Stomach (tissue), 9 donors: ENCODE measurements around the gene MXD4. TPM values are rescaled to one million over a fixed set of nuclear protein-coding genes. Genes with fewer than 3 reads are reported as not detected.
A peak's percentile ranks its signal among the peaks of the same experiment; 100 is the strongest.

Source experiments
- DNase-seq, 2 donors: peaks; one replicate each; pipeline versions ENCODE4 v3.0.0 to v3.0.0-alpha.2; 2013 to 2019
- H3K27ac ChIP-seq, 5 donors: fragments of 200-600 bp in 4 of 5; sonication (generic) in 4 of 5; one replicate each; pipeline ENCODE4 v1.5.1; 2013 to 2019; ENCODE audit warnings: mild to moderate bottlenecking in 1 of 5, moderate library complexity in 1 of 5
- H3K27me3 ChIP-seq, 3 donors: fragments of 200-600 bp; sonication (generic); one replicate each; pipeline ENCODE4 v1.5.1; 2017 to 2019; ENCODE audit warnings: mixed run types in 1 of 3
- H3K36me3 ChIP-seq, 4 donors: fragments of 200-600 bp; sonication (generic); 1 replicate in 3 of 4; 2 replicates in 1 of 4; pipeline ENCODE4 v1.5.1; 2016 to 2019
- H3K4me1 ChIP-seq, 4 donors: fragments of 200-600 bp; sonication (generic); one replicate each; pipeline ENCODE4 v1.5.1; 2016 to 2019
- H3K4me3 ChIP-seq, 4 donors: fragments of 200-600 bp; sonication (generic) in 3 of 4; one replicate each; pipeline ENCODE4 v1.5.1; 2016 to 2019; ENCODE audit warnings: mild to moderate bottlenecking in 1 of 4
- H3K9me3 ChIP-seq, 4 donors: fragments of 200-600 bp; sonication (generic); one replicate each; pipeline ENCODE4 v1.5.1; 2016 to 2019
- CTCF ChIP-seq, 7 experiments: fragments of 450-650 bp in 4 of 7; fragments of 200-600 bp in 3 of 7; sonication (generic) in 3 of 7; IDR thresholded peaks; one replicate each; pipeline ENCODE4 v1.5.1; 2016 to 2019; ENCODE audit warnings: antibody characterized with exemption in 7 of 7, control low read depth in 2 of 7, mild to moderate bottlenecking in 1 of 7
- EP300 ChIP-seq: sonication (generic); formaldehyde crosslinking; IDR thresholded peaks from one replicate; pipeline ENCODE4 v1.6.1; 2017; ENCODE audit warnings: antibody characterized with exemption
- POLR2A ChIP-seq, 4 donors: fragments of 450-650 bp; IDR thresholded peaks; one replicate each; pipeline ENCODE4 v1.6.1; 2016; ENCODE audit warnings: antibody characterized with exemption in 4 of 4, control low read depth in 2 of 4, mild to moderate bottlenecking in 1 of 4, moderate library complexity in 1 of 4
- POLR2AphosphoS5 ChIP-seq, 3 donors: sonication (generic); formaldehyde crosslinking; IDR thresholded peaks; one replicate each; pipeline ENCODE4 v1.6.1; 2016; ENCODE audit warnings: antibody characterized with exemption in 3 of 3
- WGBS, 5 donors: extraction: QIAGEN DNeasy Blood & Tissue Kit in 3 of 5; methylation state at CpG; one replicate each; pipeline versions ENCODE4 v1.1.5 to v1.1.7; 2013 to 2018; 5-methylcytosine and 5-hydroxymethylcytosine counted together
- intact Hi-C: fragments of 100-400 bp; cut with DNase I; formaldehyde crosslinking; loops from one replicate; pipeline ENCODE4 v1.15.1; 2023; ENCODE audit warnings: low total_unique reads
- polyA plus RNA-seq, 3 donors: library from polyadenylated mRNA; stranded (reverse); fragments of 200-250 nt; gene quantifications; one replicate each; pipeline ENCODE4 v1.2.3, GENCODE V29; 2013
- total RNA-seq, 5 donors: library from RNA; depleted of rRNA; stranded (reverse); fragments of >200 nt; gene quantifications; one replicate each; pipeline versions ENCODE4 v1.1.0 to v1.2.3, GENCODE V29; 2014 to 2016
- donor health status: healthy with polysubstance abuse.
- donor health status: Bipolar disorder and iron deficiency.
- donor health status: healthy.

Gene MXD4
- total and polyA plus RNA-seq, 8 donors, result 19.1 to 114 (median 46.8) TPM

GRCh38 chr4:2290974-2291704 is 29.2 kb upstream of the MXD4 start:
- DNase-seq, result peak; percentile 37 to 64
- intact Hi-C loops, result no loop called here
- H3K4me1 ChIP-seq, result peaks cover 0 to 11% (median 5%) of the 10 kb centered on the region in 4 donors
- peak overlapping the region in 1 of 5 donors; percentile 34 for H3K27ac ChIP-seq
- peaks cover 0 to 4% (median 2%) of the 10 kb centered on the region in 4 donors for H3K36me3 ChIP-seq
- 61 to 81% (median 74%) methylated on average over 20 to 24 of the region's 24 CpGs for WGBS, 5 donors
- no peak overlapping the region for H3K4me3 ChIP-seq
- TF ChIP-seq CTCF (IDR thresholded peaks at IDR 0.05) (no peak), POLR2AphosphoS5 (IDR thresholded peaks at IDR 0.05) (no peak), POLR2A (IDR thresholded peaks at IDR 0.05) (no peak), EP300 (no peak)
- no peaks in the 10 kb centered on the region for H3K27me3 ChIP-seq
- no peaks in the 10 kb centered on the region for H3K9me3 ChIP-seq

GRCh38 chr4:2290488-2290887 is 28.6 kb upstream of the MXD4 start:
- TF ChIP-seq CTCF (IDR thresholded peaks at IDR 0.05) (no peak), POLR2AphosphoS5 (IDR thresholded peaks at IDR 0.05) (no peak)
- DNase-seq, result no peak
- intact Hi-C loops, result no loop called here
- Histone ChIP-seq H3K36me3 (peaks cover 0 to 4% (median 2%) of the 10 kb centered on the region in 4 donors), H3K9me3 (no peaks in the 10 kb centered on the region), H3K27me3 (no peaks in the 10 kb centered on the region), H3K4me1 (peaks cover 0 to 11% (median 5%) of the 10 kb centered on the region in 4 donors), H3K4me3 (no peak overlapping the region), H3K27ac (peak overlapping the region in 1 of 5 donors; percentile 33)
- 67 to 90% (median 86%) methylated on average over 1 to 9 of the region's 9 CpGs for WGBS, 5 donors

- no peak for DNase-seq
- Histone ChIP-seq H3K4me1 (peaks cover 0 to 11% (median 5%) of the 10 kb centered on the region in 4 donors), H3K4me3 (no peak overlapping the region), H3K27me3 (no peaks in the 10 kb centered on the region), H3K9me3 (no peaks in the 10 kb centered on the region), H3K36me3 (peaks cover 0 to 4% (median 2%) of the 10 kb centered on the region in 4 donors), H3K27ac (no peak overlapping the region)
- WGBS, 5 donors, result 84 to 94% (median 91%) methylated on average over 8 to 11 of the region's 11 CpGs; no CpG with 5 or more reads in 1 of the 5 donors
- TF ChIP-seq EP300, result no peak
- TF ChIP-seq POLR2A (IDR thresholded peaks at IDR 0.05), result no peak
- TF ChIP-seq CTCF (IDR thresholded peaks at IDR 0.05), result no peak
- no peak for TF ChIP-seq POLR2AphosphoS5 (IDR thresholded peaks at IDR 0.05)
- intact Hi-C loops, result no loop called here
These were observed 28.0 kb upstream of the MXD4 start for GRCh38 chr4:2289955-2290333.

GRCh38 chr4:2289311-2289954 is 27.5 kb upstream of the MXD4 start:
- DNase-seq, result no peak
- WGBS, 5 donors, result 88 to 93% (median 90%) methylated on average over 7 to 14 of the region's 14 CpGs
- intact Hi-C loops, result no loop called here

More at GRCh38 chr4:2289311-2289954, 27.5 kb upstream of the MXD4 start:
- no peaks in the 10 kb centered on the region for H3K27me3 ChIP-seq
- H3K4me1 ChIP-seq, result peaks cover 0 to 11% (median 5%) of the 10 kb centered on the region in 4 donors
- H3K4me3 ChIP-seq, result no peak overlapping the region
- TF ChIP-seq EP300 (no peak), CTCF (IDR thresholded peaks at IDR 0.05) (no peak), POLR2A (IDR thresholded peaks at IDR 0.05) (no peak), POLR2AphosphoS5 (IDR thresholded peaks at IDR 0.05) (no peak)
- peaks cover 0 to 4% (median 2%) of the 10 kb centered on the region in 4 donors for H3K36me3 ChIP-seq
- H3K9me3 ChIP-seq, result no peaks in the 10 kb centered on the region
- H3K27ac ChIP-seq, result no peak overlapping the region
